ENCODE data around the gene GNB5.
A peak's percentile ranks its signal among the peaks of the same experiment; 100 is the strongest.
"Not testable (repeated sequence)": the region's sequence is repeated elsewhere in the genome, so short reads cannot be mapped to it uniquely, and the experiment has no call there.

The GNB5 gene

GRCh38 chr15:52094811-52095584 is 96.2 kb downstream of the GNB5 start:
- DNase-seq (ENCODE audit: low read depth in 2 of 2), result no peak

- DNase-seq (ENCODE audit: low read depth in 2 of 2), result no peak
Measured at GRCh38 chr15:52093539-52094510, 97.4 kb downstream of the GNB5 start.

GRCh38 chr15:52093167-52093538 is 98.0 kb downstream of the GNB5 start:
- DNase-seq (ENCODE audit: low read depth in 2 of 2), result no peak

GRCh38 chr15:52090193-52090592 is 101.0 kb downstream of the GNB5 start:
- DNase-seq (ENCODE audit: low read depth in 2 of 2), result no peak

- no peak for DNase-seq (ENCODE audit: low read depth in 2 of 2)
Measured at GRCh38 chr15:52086011-52086786, 105.0 kb downstream of the GNB5 start.

DNA sequence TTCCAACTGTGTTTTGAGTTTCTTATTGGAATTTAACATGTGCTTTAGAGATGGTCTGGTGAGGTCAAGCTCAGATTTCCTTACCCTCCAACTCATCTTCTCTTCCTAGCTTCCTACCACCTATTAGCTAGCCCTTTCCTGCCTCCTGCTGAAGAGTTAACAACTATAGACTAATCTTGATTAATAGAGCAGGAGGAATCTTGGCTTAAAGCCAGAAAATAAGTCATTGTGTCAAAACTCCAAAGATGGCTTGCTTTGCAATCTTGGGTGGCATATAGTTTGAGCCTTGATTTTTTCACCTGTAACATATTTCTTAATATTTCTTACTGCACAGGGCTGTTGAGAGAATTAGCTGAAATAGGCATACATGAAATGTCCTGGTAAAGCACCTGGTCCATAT is 105.9 kb downstream of the GNB5 start:
- no peak for DNase-seq (ENCODE audit: low read depth in 2 of 2)

- DNase-seq (ENCODE audit: low read depth in 2 of 2), result no peak
Measured at GRCh38 chr15:52083603-52084002, 107.6 kb downstream of the GNB5 start.

DNA sequence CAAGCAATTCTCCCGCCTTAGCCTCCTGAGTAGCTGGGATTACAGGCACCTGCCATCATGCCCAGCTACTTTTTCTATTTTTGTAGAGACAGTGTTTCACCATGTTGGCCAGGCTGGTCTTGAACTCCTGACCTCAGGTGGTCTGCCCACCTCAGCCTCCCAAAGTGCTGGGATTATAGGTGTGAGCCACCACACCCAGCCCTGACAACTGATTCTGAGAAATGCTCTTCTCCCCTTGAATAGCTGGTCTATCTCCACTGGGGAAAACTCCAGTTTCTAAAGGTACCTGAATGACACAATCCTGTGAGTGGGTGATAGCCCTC is 108.2 kb downstream of the GNB5 start:
- not testable (repeated sequence) for DNase-seq (ENCODE audit: low read depth in 2 of 2)

DNA sequence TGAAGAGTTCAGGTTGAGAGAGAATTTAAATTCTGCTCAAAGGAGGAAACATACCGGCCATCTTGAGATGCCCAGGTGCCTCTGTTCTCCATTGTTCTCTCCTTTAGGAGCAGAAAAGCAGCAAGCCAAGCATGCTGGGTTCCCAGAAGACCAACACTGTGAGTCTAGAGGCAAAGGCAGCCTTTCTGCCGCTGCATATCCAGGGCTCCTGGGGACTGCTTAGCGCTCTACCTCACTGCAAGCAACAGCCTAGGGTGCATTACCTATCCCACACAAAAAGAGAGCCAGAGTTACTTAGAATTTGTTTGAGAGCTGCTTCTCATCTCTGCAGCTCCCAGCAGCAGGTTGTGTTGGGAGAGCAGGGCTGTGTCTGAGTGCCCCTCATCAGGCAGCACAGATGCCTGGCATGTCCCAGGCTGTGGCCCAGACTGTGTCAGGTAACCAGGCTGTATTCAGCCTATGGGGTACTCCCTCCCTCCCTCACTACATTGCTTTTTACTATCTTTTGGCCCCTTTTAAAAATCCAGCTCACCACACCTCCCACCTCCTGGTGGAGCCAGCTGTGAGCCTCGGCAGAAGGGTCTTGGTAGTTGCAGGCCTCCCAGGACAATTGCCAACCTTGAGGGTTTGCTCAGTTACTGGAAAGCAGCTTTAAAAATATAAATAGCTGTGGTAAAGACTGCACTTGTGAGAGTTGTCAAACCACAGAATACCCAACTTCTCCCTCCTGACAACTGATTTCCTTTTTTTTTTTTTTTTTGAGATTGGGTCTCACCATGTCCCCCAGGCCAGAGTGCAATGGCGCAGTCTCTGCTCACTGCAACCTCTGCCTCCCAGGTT is 108.8 kb downstream of the GNB5 start:
- no peak for DNase-seq (ENCODE audit: low read depth in 2 of 2)

DNA sequence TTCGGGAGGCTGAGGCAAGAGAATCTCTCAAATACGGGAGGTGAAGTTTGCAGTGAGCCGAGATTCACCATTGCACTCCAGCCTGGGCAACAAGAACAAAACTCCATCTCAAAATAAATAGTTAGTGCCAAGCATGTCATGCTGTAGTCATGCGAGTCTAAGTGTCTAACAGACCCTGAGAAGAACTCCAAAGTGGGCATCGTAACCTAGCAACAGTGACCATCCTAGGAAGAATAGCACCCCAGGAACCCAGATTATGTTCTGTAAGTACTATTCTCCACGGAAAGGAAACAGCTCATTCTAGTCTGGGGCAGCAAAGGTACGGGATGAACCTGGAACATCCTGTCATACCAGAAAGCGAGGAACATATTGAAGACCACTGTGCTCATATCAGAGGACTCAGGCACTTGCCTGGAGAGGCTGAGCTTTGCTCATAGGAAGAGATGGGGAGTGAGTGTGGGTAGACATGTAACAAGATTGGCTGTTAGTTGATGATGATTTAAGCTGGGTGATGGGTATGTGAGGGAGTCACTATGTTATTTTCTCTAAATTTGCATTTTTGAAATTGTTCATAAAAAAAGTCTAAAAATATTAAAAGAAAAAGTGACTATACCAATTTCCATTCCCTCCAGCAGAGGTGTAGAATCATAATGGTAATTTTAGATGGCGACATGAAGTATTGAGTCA is 110.3 kb downstream of the GNB5 start:
- no peak for DNase-seq (ENCODE audit: low read depth in 2 of 2)

- no peak for DNase-seq (ENCODE audit: low read depth in 2 of 2)
Measured at GRCh38 chr15:52080031-52080430, 111.2 kb downstream of the GNB5 start.

- peak; percentile 66 to 70 for DNase-seq (ENCODE audit: low read depth in 2 of 2)
Measured at GRCh38 chr15:52078876-52079700, 112.1 kb downstream of the GNB5 start.

GRCh38 chr15:52078197-52078875 is 112.9 kb downstream of the GNB5 start:
- no peak for DNase-seq (ENCODE audit: low read depth in 2 of 2)

DNA sequence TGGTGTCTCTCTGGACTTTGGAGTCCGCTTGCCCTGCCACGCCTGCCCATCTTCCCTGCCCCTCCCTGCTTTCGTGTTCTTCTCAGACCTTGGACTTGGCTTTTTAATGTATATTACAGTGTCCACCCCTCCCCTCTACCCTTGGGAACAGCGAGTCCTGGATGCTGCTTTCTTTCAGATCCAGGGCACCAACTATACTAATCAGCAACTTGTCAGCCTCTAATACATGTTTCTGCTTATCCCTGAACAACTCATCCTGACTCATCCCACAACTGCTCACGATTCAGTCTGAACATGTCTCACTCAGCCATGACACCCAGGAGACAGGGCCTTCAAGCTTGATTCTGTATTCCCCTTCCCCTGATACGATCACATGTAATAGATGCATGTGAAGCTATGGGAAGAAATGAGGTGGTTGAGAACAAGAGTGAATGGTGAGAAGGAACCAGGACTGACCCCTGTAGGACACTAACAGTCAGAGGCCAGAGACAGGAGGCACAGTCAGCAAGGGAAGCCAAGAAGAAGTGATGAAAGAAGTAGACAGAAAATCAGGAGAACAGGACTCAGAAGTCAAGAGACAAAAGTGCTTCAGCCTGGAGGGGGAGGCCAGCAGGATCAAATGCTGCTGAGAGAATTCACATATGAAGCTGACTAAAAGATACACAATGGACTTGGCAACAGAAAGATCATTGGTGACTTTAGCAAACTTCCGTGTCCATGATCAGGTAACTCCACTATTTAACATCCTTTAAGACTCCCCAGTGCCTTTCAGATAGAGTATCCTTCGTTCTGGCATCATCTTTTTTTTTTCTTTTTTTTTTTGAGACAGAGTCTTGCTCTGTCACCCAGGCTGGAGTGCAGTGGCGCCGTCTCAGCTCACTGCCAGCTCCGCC is 114.1 kb downstream of the GNB5 start:
- no peak for DNase-seq (ENCODE audit: low read depth in 2 of 2)

GRCh38 chr15:52071570-52071969 is 119.6 kb downstream of the GNB5 start:
- no peak for DNase-seq (ENCODE audit: low read depth in 2 of 2)

DNA sequence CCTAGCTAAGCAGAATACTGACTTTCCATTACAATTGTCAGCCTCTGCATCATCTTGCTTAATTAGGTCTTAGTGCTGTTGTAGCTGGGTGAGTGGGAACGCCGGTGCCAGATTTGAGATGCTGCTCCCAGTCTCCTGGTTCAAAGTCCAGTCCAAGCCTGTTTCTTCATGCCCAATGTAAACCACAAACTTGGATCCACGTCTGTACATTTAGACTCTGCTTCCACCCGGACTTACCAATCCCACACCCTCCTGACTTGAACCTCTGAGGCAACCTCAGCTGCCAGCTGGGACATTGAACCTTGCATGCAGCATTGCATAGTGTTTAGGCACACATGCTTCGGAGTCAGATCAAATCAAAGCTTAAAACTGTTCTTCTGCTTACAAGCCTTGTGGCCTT is 121.6 kb downstream of the GNB5 start:
- no peak for DNase-seq (ENCODE audit: low read depth in 2 of 2)

DNA sequence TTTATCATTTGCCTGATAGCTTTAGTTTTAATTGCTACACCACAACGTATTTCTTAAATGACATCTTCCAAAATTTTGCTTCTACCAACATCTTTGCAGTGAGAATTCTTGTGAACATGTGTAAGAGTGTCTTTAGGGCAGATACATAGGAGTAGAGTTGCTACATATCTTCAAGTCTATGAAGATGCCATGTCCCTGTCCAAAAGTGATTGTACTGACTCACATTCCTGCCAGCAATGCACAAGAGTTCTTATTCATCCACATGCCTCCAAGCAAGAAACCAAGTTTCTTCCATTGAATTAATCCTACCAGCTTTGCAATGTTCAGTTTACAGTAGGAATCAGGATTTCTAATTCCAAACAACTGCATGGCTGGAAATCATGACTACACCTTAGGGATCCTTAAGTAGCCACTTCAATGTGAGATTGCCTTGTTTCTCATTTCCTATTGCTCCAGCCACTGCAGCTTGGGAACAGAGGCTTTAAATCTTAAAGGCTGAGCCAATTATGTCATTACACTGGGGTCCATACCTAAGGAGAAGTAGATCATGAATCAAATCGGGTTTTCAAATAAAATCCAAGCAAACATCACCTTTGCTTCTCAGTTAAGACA is 123.1 kb downstream of the GNB5 start:
- no peak for DNase-seq (ENCODE audit: low read depth in 2 of 2)

GRCh38 chr15:52067545-52067926 is 123.7 kb downstream of the GNB5 start:
- no peak for DNase-seq (ENCODE audit: low read depth in 2 of 2)

Data from activated CD8-positive, alpha-beta memory T cell treated with anti-CD3 and anti-CD28 coated beads for 4 hours (primary cell).